ENCODE data around the gene TYMS. TPM values are rescaled to one million over a fixed set of nuclear protein-coding genes. Genes with fewer than 3 reads are reported as not detected.
A peak's percentile ranks its signal among the peaks of the same experiment; 100 is the strongest.

Gene TYMS
- total and polyA plus RNA-seq, 9 of the 15 experiments (the other 6 are each of a cell fraction or from before 2014, with no cell fraction given), result 69.1 to 409 (median 175) TPM

DNA sequence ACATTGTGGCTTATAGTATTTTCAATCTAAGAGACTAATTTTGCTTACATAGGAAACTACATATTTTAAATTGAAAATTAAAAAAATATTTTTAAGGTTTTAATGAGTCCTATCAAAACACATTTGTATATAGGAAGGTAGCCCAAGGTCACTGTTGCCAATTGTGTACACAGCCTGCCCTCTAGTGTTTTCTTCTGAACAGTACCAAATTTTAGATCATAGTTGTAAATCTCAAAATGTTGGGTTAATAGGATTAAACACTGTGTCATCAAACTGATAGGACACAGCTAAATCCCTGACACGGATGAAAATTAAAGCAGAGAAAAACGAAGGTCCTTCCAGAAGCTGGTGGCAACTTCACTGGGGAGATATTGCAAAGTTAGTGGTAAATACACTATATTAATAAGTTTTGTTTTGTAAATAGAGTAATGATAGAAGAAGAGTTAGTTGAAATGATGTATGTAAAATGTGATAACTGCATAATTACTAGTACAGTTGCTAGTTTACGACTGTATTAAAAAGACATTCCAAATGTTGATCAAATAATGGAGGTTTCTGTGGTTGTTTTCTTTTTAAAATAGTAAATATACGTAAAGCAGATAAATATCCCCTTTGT, 41.0 kb upstream of the TYMS start:
- peak; percentile 66 for ATAC-seq
- TF ChIP-seq PHTF2 (CRISPR knock-in tag; IDR thresholded peaks at IDR 0.05) (0 out of 2 replicates have a peak, but pooled peaks have one; percentile 29), TOE1 (IDR thresholded peaks at IDR 0.05; ENCODE audit: borderline replicate concordance) (peak; percentile 45; the same call in 1 of the 2 replicates), TOE1 (CRISPR knock-in tag; IDR thresholded peaks at IDR 0.05; ENCODE audit: borderline replicate concordance, low read depth) (no peak), ATF7 (IDR thresholded peaks at IDR 0.05) (0 out of 2 replicates have a peak, but pooled peaks have one; percentile 9), ZNF668 (CRISPR knock-in tag; IDR thresholded peaks at IDR 0.05) (no peak), POLR2AphosphoS5 (IDR thresholded peaks at IDR 0.05; ENCODE audit: control insufficient read depth, insufficient read depth, low read depth, low read length) (no peak), THRAP3 (IDR thresholded peaks at IDR 0.05; ENCODE audit: borderline replicate concordance) (peak; percentile 54; the same call in 1 of the 2 replicates), NFXL1 (CRISPR knock-in tag; IDR thresholded peaks at IDR 0.05) (no peak), HSF4 (CRISPR knock-in tag; IDR thresholded peaks at IDR 0.05; ENCODE audit: borderline replicate concordance) (no peak), BDP1 (IDR thresholded peaks at IDR 0.05; ENCODE audit: insufficient read depth, insufficient read length) (no peak), BRD9 (IDR thresholded peaks at IDR 0.05; ENCODE audit: low read depth, partially characterized antibody) (peak; percentile 32), CHCHD3 (CRISPR knock-in tag; IDR thresholded peaks at IDR 0.05) (no peak)
- TF ChIP-seq, protein P1, sequence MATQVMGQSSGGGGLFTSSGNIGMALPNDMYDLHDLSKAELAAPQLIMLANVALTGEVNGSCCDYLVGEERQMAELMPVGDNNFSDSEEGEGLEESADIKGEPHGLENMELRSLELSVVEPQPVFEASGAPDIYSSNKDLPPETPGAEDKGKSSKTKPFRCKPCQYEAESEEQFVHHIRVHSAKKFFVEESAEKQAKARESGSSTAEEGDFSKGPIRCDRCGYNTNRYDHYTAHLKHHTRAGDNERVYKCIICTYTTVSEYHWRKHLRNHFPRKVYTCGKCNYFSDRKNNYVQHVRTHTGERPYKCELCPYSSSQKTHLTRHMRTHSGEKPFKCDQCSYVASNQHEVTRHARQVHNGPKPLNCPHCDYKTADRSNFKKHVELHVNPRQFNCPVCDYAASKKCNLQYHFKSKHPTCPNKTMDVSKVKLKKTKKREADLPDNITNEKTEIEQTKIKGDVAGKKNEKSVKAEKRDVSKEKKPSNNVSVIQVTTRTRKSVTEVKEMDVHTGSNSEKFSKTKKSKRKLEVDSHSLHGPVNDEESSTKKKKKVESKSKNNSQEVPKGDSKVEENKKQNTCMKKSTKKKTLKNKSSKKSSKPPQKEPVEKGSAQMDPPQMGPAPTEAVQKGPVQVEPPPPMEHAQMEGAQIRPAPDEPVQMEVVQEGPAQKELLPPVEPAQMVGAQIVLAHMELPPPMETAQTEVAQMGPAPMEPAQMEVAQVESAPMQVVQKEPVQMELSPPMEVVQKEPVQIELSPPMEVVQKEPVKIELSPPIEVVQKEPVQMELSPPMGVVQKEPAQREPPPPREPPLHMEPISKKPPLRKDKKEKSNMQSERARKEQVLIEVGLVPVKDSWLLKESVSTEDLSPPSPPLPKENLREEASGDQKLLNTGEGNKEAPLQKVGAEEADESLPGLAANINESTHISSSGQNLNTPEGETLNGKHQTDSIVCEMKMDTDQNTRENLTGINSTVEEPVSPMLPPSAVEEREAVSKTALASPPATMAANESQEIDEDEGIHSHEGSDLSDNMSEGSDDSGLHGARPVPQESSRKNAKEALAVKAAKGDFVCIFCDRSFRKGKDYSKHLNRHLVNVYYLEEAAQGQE (IDR thresholded peaks at IDR 0.05; ENCODE audit: borderline replicate concordance), result peak; percentile 90
- TF ChIP-seq, protein P1 (CRISPR knock-in tag; IDR thresholded peaks at IDR 0.05; ENCODE audit: low read depth), result no peak

More for the DNA sequence above, 41.0 kb upstream of the TYMS start:
- no peak overlapping the region for H3K4me3 ChIP-seq
- no TSS peak for BruUV-seq (replicated peaks)
- H3K9me3 ChIP-seq (replicated peaks; ENCODE audit: control insufficient read depth, insufficient read depth, low read depth, low read length), result no peaks in the 10 kb centered on the region
- in situ Hi-C loops (cut with MboI) (no loop called here), intact Hi-C loops (cut with micrococcal nuclease) (loop anchor here (2.0 to 5.0 kb wide), 3 partner anchors 92 to 330 kb away; no protein-coding TSS in a partner anchor)
- H3K79me2 ChIP-seq (ENCODE audit: control insufficient read depth, insufficient read depth, low read length), result no peaks in the 10 kb centered on the region
- 17% methylated on average over 4 of the region's 4 CpGs for WGBS (ENCODE audit: insufficient coverage, low coverage, missing lambda C conversion rate)
- FAIRE-seq (peak; percentile 85), DNase-seq (ENCODE audit: extremely low read depth in 1 of 4, low spot score in 3 of 4) (peak; percentile 56 to 69 (median 57))
- CTCF ChIA-PET (ENCODE audit: low intra/inter-chr PET ratio), result interaction anchor here (0.6 to 3.0 kb wide), 5 partner anchors 20 to 859 kb away, joined by 3 to 12 read pairs (median 4); partner anchors contain the start of gene CLUL1
- no peaks in the 10 kb centered on the region for H3K9me1 ChIP-seq (ENCODE audit: control insufficient read depth, insufficient read depth, low read length)
- H4K20me1 ChIP-seq (replicated peaks; ENCODE audit: control insufficient read depth, insufficient read depth, low read length), result no peaks in the 10 kb centered on the region
- H2AFZ ChIP-seq (ENCODE audit: low read depth, low read length), result no peak overlapping the region
- no peak overlapping the region for H3K9ac ChIP-seq (ENCODE audit: insufficient read depth in 1 of 2, low read depth in 2 of 2, low read length in 2 of 2)
- no peak overlapping the region for H3K4me2 ChIP-seq (ENCODE audit: insufficient read depth, low read length)
- POLR2A ChIA-PET, result interaction anchor here (2.2 kb wide), 1 partner anchor 12 kb away, joined by 9 read pairs; no protein-coding TSS in a partner anchor
- no peaks in the 10 kb centered on the region for H3K36me3 ChIP-seq (ENCODE audit: control insufficient read depth, insufficient read depth, low read length)
- H3K27ac ChIP-seq (ENCODE audit: extremely low read depth, low read depth, low read length), result no peak overlapping the region
- peaks cover 2 to 4% of the 10 kb centered on the region in 2 experiments; a peak in 2 of 5 replicates for H3K27me3 ChIP-seq (ENCODE audit: control insufficient read depth in 2 of 2, insufficient read depth in 2 of 2, low read length in 2 of 2)
- H3K4me1 ChIP-seq (replicated peaks in 1 of 2; ENCODE audit: control insufficient read depth in 2 of 2, insufficient read depth in 2 of 2, low read length in 2 of 2), result peaks cover 0 to 6% of the 10 kb centered on the region in 2 experiments; a peak in 3 of 5 replicates
